IMR-90 (cell line): Measurements from ENCODE around the gene ILK. TPM values are rescaled to one million over a fixed set of nuclear protein-coding genes. Genes with fewer than 3 reads are reported as not detected.

ENCODE experiments used
- ATAC-seq: fragments of 200-7000 bp; cut with Tn5 transposase; 2 replicates; pipeline ENCODE4 v1.9.1; 2020; ENCODE audit warnings: low read depth, mild to moderate bottlenecking, moderate library complexity
- BruUV-seq: library from RNA; stranded (reverse); fragments of 400-500 nt; replicated peaks from 2 replicates; lab custom pipeline; 2021; lab: Mats Ljungman, UMichigan
- CTCF ChIA-PET: fragments of 300-600 bp; formaldehyde crosslinking; extraction: SDS; loops from one replicate; lab custom pipeline; 2021; ENCODE audit warnings: antibody characterized with exemption; lab: Yijun Ruan, JAX
- POLR2A ChIA-PET: fragments of 300-600 bp; sonication (Branson Sonifier 250); formaldehyde crosslinking; loops from one replicate; lab custom pipeline; 2022; ENCODE audit warnings: antibody characterized with exemption; ENCODE audit not compliant: unreplicated experiment; lab: Charles Lee
- DNase-seq: peaks from one replicate; pipeline ENCODE4 v3.0.0; 2013
- H2AFZ ChIP-seq: replicated peaks from 2 replicates; pipeline ENCODE3; 2013; ENCODE audit warnings: low read length, mild to moderate bottlenecking; ENCODE audit not compliant: poor library complexity
- H2AK5ac ChIP-seq: 2 replicates; pipeline ENCODE4 v1.6.1; 2013; ENCODE audit warnings: low read depth, low read length, inconsistent platforms
- H2AK9ac ChIP-seq: replicated peaks from 2 replicates; pipeline ENCODE3; 2013; ENCODE audit warnings: mild to moderate bottlenecking, low read depth, low read length, moderate library complexity; ENCODE audit not compliant: poor library complexity
- H2BK120ac ChIP-seq: 2 replicates; pipeline ENCODE4 v1.6.1; 2013; ENCODE audit warnings: low read depth, low read length, inconsistent platforms
- H2BK15ac ChIP-seq: 3 replicates; pipeline ENCODE4 v1.6.1; 2013; ENCODE audit warnings: low read depth, low read length, inconsistent platforms
- H2BK20ac ChIP-seq: 2 replicates; pipeline ENCODE4 v1.6.1; 2013; ENCODE audit warnings: low read depth, mild to moderate bottlenecking, inconsistent platforms, low read length, moderate library complexity
- H2BK5ac ChIP-seq: 2 replicates; pipeline ENCODE4 v1.6.1; 2013; ENCODE audit warnings: mild to moderate bottlenecking, low read depth, low read length, inconsistent platforms; ENCODE audit not compliant: poor library complexity, severe bottlenecking
- H3K14ac ChIP-seq: replicated peaks from 2 replicates; pipeline ENCODE4 v1.6.1; 2013; ENCODE audit warnings: low read depth, low read length, inconsistent platforms
- H3K18ac ChIP-seq: 2 replicates; pipeline ENCODE4 v1.6.1; 2013; ENCODE audit warnings: low read depth, low read length, control low read depth
- H3K23ac ChIP-seq: 2 replicates; pipeline ENCODE4 v1.6.1; 2013; ENCODE audit warnings: low read depth, low read length, inconsistent platforms
- H3K27ac ChIP-seq: 2 replicates; pipeline ENCODE4 v1.5.1; 2013; ENCODE audit warnings: mild to moderate bottlenecking, control low read depth, low read length; ENCODE audit not compliant: insufficient read depth
- H3K27me3 ChIP-seq: 2 replicates; pipeline ENCODE4 v1.6.1; 2013; ENCODE audit warnings: low read length; ENCODE audit not compliant: control insufficient read depth, insufficient read depth
- H3K36me3 ChIP-seq: 2 replicates; pipeline ENCODE4 v1.6.1; 2013; ENCODE audit warnings: low read length, mixed read lengths; ENCODE audit not compliant: control insufficient read depth, insufficient read depth
- H3K4ac ChIP-seq: 2 replicates; pipeline ENCODE4 v1.6.1; 2013; ENCODE audit warnings: low read depth, low read length, inconsistent platforms
- H3K4me1 ChIP-seq: 2 replicates; pipeline ENCODE4 v1.6.1; 2013; ENCODE audit warnings: low read length, mixed read lengths; ENCODE audit not compliant: control insufficient read depth, insufficient read depth
- H3K4me2 ChIP-seq: 2 replicates; pipeline ENCODE4 v1.6.1; 2013; ENCODE audit warnings: low read depth, mild to moderate bottlenecking, control low read depth, low read length, moderate library complexity
- H3K4me3 ChIP-seq: 2 replicates; pipeline ENCODE4 v1.5.1; 2013; ENCODE audit warnings: low read depth, mild to moderate bottlenecking, control low read depth, low read length, moderate library complexity; ENCODE audit not compliant: insufficient read depth
- H3K56ac ChIP-seq: 2 replicates; pipeline ENCODE4 v1.6.1; 2013; ENCODE audit warnings: low read length, inconsistent platforms; ENCODE audit not compliant: insufficient read depth; ENCODE audit errors: extremely low read depth
- H3K79me1 ChIP-seq, 2 experiments: 2 replicates each; pipeline ENCODE4 v1.6.1; 2013; ENCODE audit warnings: low read length in 2 of 2, inconsistent platforms in 1 of 2, low read depth in 1 of 2
- H3K9ac ChIP-seq: 2 replicates; pipeline ENCODE4 v1.6.1; 2013; ENCODE audit warnings: low read depth, low read length, control low read depth
- H3K9me1 ChIP-seq: 2 replicates; pipeline ENCODE4 v1.6.1; 2013; ENCODE audit warnings: low read length, inconsistent platforms; ENCODE audit not compliant: insufficient read depth
- H3K9me3 ChIP-seq: 2 replicates; pipeline ENCODE4 v1.6.1; 2013; ENCODE audit warnings: low read length; ENCODE audit not compliant: control insufficient read depth, insufficient read depth
- H4K20me1 ChIP-seq: 2 replicates; pipeline ENCODE4 v1.6.1; 2013; ENCODE audit warnings: low read length, inconsistent platforms; ENCODE audit not compliant: insufficient read depth
- H4K5ac ChIP-seq: 2 replicates; pipeline ENCODE4 v1.6.1; 2013; ENCODE audit warnings: mild to moderate bottlenecking, low read depth, low read length, control low read depth
- H4K8ac ChIP-seq, 2 experiments: 2 replicates each; pipeline ENCODE4 v1.6.1; 2013; ENCODE audit warnings: low read depth in 2 of 2, low read length in 2 of 2, control low read depth in 1 of 2, inconsistent platforms in 1 of 2
- H4K91ac ChIP-seq: 2 replicates; pipeline ENCODE4 v1.6.1; 2013; ENCODE audit warnings: low read depth, low read length, inconsistent platforms; ENCODE audit not compliant: insufficient read depth
- CEBPB ChIP-seq: IDR thresholded peaks from 2 replicates; pipeline ENCODE4 v1.6.1; 2012; ENCODE audit warnings: low read depth, low read length, improper control_type of control experiment
- ELK1 ChIP-seq: fragments of 150-350 bp; IDR thresholded peaks from 2 replicates; pipeline ENCODE4 v1.6.1; 2016; ENCODE audit warnings: low read depth, mild to moderate bottlenecking, low read length, moderate library complexity, borderline replicate concordance
- MAZ ChIP-seq: IDR thresholded peaks from 2 replicates; pipeline ENCODE4 v1.6.1; 2012; ENCODE audit warnings: low read depth, mild to moderate bottlenecking, low read length, improper control_type of control experiment, moderate library complexity, borderline replicate concordance
- NFE2L2 ChIP-seq: fragments of 150-350 bp; IDR thresholded peaks from 2 replicates; pipeline ENCODE4 v1.6.1; 2016; ENCODE audit warnings: low read depth, mild to moderate bottlenecking, low read length
- SMC3 ChIP-seq: fragments of 150-350 bp; IDR thresholded peaks from 2 replicates; pipeline ENCODE4 v1.6.1; 2016; ENCODE audit warnings: low read depth, mild to moderate bottlenecking, antibody characterized with exemption, low read length, moderate library complexity
- WGBS, 2 experiments: methylation state at CpG; one replicate each; pipeline versions ENCODE4 v1.1.5 to v1.1.7; 2013; ENCODE audit warnings: missing lambda C conversion rate in 2 of 2; ENCODE audit not compliant: insufficient read length in 1 of 2; ENCODE audit errors: extremely low coverage in 2 of 2; 5-methylcytosine and 5-hydroxymethylcytosine counted together
- dilution Hi-C: fragments of 300-500 bp; cut with HindIII; formaldehyde crosslinking; loops from one replicate; pipeline ENCODE4 v1.14.3; 2018; ENCODE audit warnings: low sequenced_read_pairs; ENCODE audit not compliant: unreplicated experiment
- in situ Hi-C: fragments of 300-500 bp; cut with MboI; formaldehyde crosslinking; loops from 3 replicates; pipeline ENCODE4 v1.14.3; 2019; ENCODE audit warnings: low sequenced_read_pairs, inconsistent platforms, mixed read lengths
- intact Hi-C: fragments of 100-400 bp; cut with micrococcal nuclease; formaldehyde crosslinking; loops from 2 replicates; pipeline ENCODE4 v1.10.0; 2022
- polyA plus RNA-seq, 3 experiments: library from polyadenylated mRNA; depleted of rRNA; stranded (reverse); fragments of >200 nt; gene quantifications; 2 replicates each; pipeline ENCODE4 v1.2.3, GENCODE V29; 2012; ENCODE audit warnings: low replicate concordance in 1 of 3
- total RNA-seq: library from RNA; depleted of rRNA; stranded (reverse); fragments of >200 nt; gene quantifications from 2 replicates; pipeline ENCODE4 v1.2.3, GENCODE V29; 2012

ILK gene
- total and polyA plus RNA-seq, 2 of the 4 experiments (the other 2 are of a cell fraction) = 339 to 389 TPM

- peaks cover 11% of the 10 kb centered on the region for H3K9me1 ChIP-seq
- H3K4ac ChIP-seq = no peak overlapping the region
- no peak overlapping the region for H3K14ac ChIP-seq
- no peak overlapping the region for H2BK20ac ChIP-seq
- ChIA-PET POLR2A (no interaction called here), CTCF (no interaction called here)
- H2BK15ac ChIP-seq = no peak overlapping the region
- no peaks in the 10 kb centered on the region for H3K9me3 ChIP-seq
- WGBS, 2 experiments = 96% methylated on average over 8 of the region's 13 CpGs; no CpG with 5 or more reads in 1 of the 2 experiments
- no peak for ATAC-seq
- dilution Hi-C loops = no loop called here
- H3K23ac ChIP-seq = no peak overlapping the region
- H2AK5ac ChIP-seq = no peak overlapping the region
- peaks cover 5% of the 10 kb centered on the region; the same call in 1 of the 2 replicates for H3K4me1 ChIP-seq
- no TSS peak for BruUV-seq
- TF ChIP-seq SMC3 = no peak
- no peak for TF ChIP-seq MAZ
- no peak for TF ChIP-seq ELK1
- TF ChIP-seq NFE2L2 = no peak
- no peak for TF ChIP-seq CEBPB
- no peaks in the 10 kb centered on the region for H3K27me3 ChIP-seq
- H4K20me1 ChIP-seq = no peaks in the 10 kb centered on the region
- H3K56ac ChIP-seq = no peak overlapping the region
- H3K79me1 ChIP-seq = peaks cover 0 to 2% of the 10 kb centered on the region in 2 experiments; a peak in 2 of 4 replicates
- intact Hi-C loops = no loop called here
- no peak overlapping the region for H3K9ac ChIP-seq
- no peak overlapping the region for H2AK9ac ChIP-seq
- no peak overlapping the region for H4K91ac ChIP-seq
- no peak overlapping the region for H2BK5ac ChIP-seq
- H3K36me3 ChIP-seq = no peaks in the 10 kb centered on the region; the same call in 1 of the 2 replicates
- H3K27ac ChIP-seq = no peak overlapping the region
- H3K18ac ChIP-seq = no peak overlapping the region
- in situ Hi-C loops = no loop called here
- no peak overlapping the region for H4K8ac ChIP-seq
- H3K4me3 ChIP-seq = no peak overlapping the region
- no peak overlapping the region for H2AFZ ChIP-seq
- no peak for DNase-seq
- no peak overlapping the region for H4K5ac ChIP-seq
- H2BK120ac ChIP-seq = no peak overlapping the region
- no peak overlapping the region for H3K4me2 ChIP-seq
Measured at GRCh38 chr11:6566704-6567370, 36.7 kb upstream of the ILK start.
